Measurements from ENCODE around the gene ZFYVE28. TPM values are rescaled to one million over a fixed set of nuclear protein-coding genes. Genes with fewer than 3 reads are reported as not detected.

Gene ZFYVE28
- total RNA-seq, 1 donor from 2014 or later = 2.0 TPM

GRCh38 chr4:2302387-2303119, 115.9 kb downstream of the ZFYVE28 start:
- H3K27me3 ChIP-seq (ENCODE audit: control insufficient read depth, insufficient read depth, low read length) = peaks cover 9% of the 10 kb centered on the region
- no peaks in the 10 kb centered on the region for H3K36me3 ChIP-seq (ENCODE audit: control insufficient read depth, insufficient read depth, low read length)
- H3K4me3 ChIP-seq (ENCODE audit: low read depth, low read length) = no peak overlapping the region
- TF ChIP-seq, protein P1, sequence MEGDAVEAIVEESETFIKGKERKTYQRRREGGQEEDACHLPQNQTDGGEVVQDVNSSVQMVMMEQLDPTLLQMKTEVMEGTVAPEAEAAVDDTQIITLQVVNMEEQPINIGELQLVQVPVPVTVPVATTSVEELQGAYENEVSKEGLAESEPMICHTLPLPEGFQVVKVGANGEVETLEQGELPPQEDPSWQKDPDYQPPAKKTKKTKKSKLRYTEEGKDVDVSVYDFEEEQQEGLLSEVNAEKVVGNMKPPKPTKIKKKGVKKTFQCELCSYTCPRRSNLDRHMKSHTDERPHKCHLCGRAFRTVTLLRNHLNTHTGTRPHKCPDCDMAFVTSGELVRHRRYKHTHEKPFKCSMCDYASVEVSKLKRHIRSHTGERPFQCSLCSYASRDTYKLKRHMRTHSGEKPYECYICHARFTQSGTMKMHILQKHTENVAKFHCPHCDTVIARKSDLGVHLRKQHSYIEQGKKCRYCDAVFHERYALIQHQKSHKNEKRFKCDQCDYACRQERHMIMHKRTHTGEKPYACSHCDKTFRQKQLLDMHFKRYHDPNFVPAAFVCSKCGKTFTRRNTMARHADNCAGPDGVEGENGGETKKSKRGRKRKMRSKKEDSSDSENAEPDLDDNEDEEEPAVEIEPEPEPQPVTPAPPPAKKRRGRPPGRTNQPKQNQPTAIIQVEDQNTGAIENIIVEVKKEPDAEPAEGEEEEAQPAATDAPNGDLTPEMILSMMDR (IDR thresholded peaks at IDR 0.05; ENCODE audit: insufficient read depth, low read length, poor library complexity, severe bottlenecking) = no peak
- no peak for DNase-seq (ENCODE audit: low read depth)

- TF ChIP-seq, protein P1 (IDR thresholded peaks at IDR 0.05; ENCODE audit: insufficient read depth, low read length, poor library complexity, severe bottlenecking) = no peak
- Histone ChIP-seq H3K4me3 (ENCODE audit: low read depth, low read length) (no peak overlapping the region), H3K36me3 (ENCODE audit: control insufficient read depth, insufficient read depth, low read length) (no peaks in the 10 kb centered on the region), H3K27me3 (ENCODE audit: control insufficient read depth, insufficient read depth, low read length) (peaks cover 13% of the 10 kb centered on the region)
- DNase-seq (ENCODE audit: low read depth) = no peak
Observed at GRCh38 chr4:2301806-2302205, 116.6 kb downstream of the ZFYVE28 start.

DNA sequence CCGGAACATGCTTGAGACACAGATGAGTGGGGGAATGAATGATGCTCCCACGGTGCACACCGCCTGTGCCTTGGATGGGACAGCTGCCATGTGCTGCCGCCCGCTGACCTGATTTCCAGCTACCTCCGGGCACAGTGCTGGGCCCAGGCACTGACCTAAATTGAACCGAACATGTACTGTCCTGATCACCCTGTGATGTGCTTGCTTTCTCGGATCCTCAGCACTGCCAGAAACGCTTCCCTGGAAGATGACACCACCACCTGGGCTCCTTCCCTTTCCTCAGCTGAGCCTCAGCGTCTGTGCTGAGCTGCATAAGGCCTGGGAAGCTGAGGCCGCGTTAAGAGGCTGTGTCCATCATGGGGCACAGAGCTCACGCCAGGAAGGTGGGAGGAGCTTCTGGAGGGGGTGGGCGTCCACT, 117.2 kb downstream of the ZFYVE28 start:
- H3K27me3 ChIP-seq (ENCODE audit: control insufficient read depth, insufficient read depth, low read length) = peaks cover 16% of the 10 kb centered on the region
- DNase-seq (ENCODE audit: low read depth) = no peak
- H3K4me3 ChIP-seq (ENCODE audit: low read depth, low read length) = no peak overlapping the region
- TF ChIP-seq, protein P1 (IDR thresholded peaks at IDR 0.05; ENCODE audit: insufficient read depth, low read length, poor library complexity, severe bottlenecking) = no peak
- no peaks in the 10 kb centered on the region for H3K36me3 ChIP-seq (ENCODE audit: control insufficient read depth, insufficient read depth, low read length)

GRCh38 chr4:2300431-2301224, 117.8 kb downstream of the ZFYVE28 start:
- TF ChIP-seq, protein P1 (IDR thresholded peaks at IDR 0.05; ENCODE audit: insufficient read depth, low read length, poor library complexity, severe bottlenecking) = no peak
- H3K27me3 ChIP-seq (ENCODE audit: control insufficient read depth, insufficient read depth, low read length) = peaks cover 20% of the 10 kb centered on the region
- H3K4me3 ChIP-seq (ENCODE audit: low read depth, low read length) = no peak overlapping the region

DNA sequence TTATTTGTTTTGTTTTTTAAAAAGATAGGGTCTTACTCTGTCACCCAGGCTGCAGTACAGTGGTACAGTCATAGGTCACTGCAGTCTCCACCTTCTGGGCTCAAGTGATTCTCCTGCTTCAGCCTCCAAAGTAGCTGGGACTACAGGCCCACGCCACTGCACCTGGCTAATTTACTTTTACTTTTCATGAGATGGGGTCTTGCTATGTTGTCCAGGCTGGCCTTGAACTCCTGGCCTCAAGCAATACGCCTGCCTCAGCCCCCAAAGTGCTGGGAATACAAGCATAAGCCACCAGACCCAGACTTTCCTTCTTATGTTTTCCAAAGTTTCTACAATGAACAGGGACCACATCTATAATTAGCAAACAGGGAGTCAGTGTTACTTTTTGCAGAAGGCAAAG, 118.7 kb downstream of the ZFYVE28 start:
- TF ChIP-seq, protein P1 (IDR thresholded peaks at IDR 0.05; ENCODE audit: insufficient read depth, low read length, poor library complexity, severe bottlenecking) = no peak
- H3K27me3 ChIP-seq (ENCODE audit: control insufficient read depth, insufficient read depth, low read length) = peaks cover 20% of the 10 kb centered on the region

More at GRCh38 chr4:2300431-2301224, 117.8 kb downstream of the ZFYVE28 start:
- DNase-seq (ENCODE audit: low read depth) = no peak
- H3K36me3 ChIP-seq (ENCODE audit: control insufficient read depth, insufficient read depth, low read length) = no peaks in the 10 kb centered on the region

More for the DNA sequence above, 118.7 kb downstream of the ZFYVE28 start:
- no peak for DNase-seq (ENCODE audit: low read depth)
- Histone ChIP-seq H3K4me3 (ENCODE audit: low read depth, low read length) (no peak overlapping the region), H3K36me3 (ENCODE audit: control insufficient read depth, insufficient read depth, low read length) (no peaks in the 10 kb centered on the region)

Measured in kidney epithelial cell (primary cell).